ENCODE measurements around the gene ORAI2. TPM values are rescaled to one million over a fixed set of nuclear protein-coding genes. Genes with fewer than 3 reads are reported as not detected.
A peak's percentile ranks its signal among the peaks of the same experiment; 100 is the strongest.

The ORAI2 gene
- total and polyA plus RNA-seq, 2 of the 13 experiments (the other 11 are each of a cell fraction or from before 2014, with no cell fraction given) = 3.0 to 6.0 TPM

GRCh38 chr7:102451371-102452054, 18.1 kb downstream of the ORAI2 start (continued):
- TF ChIP-seq SKIL (CRISPR knock-in tag; IDR thresholded peaks at IDR 0.05; ENCODE audit: borderline replicate concordance) (no peak), NKX3-1 (CRISPR knock-in tag; IDR thresholded peaks at IDR 0.05) (0 out of 2 replicates have a peak, but pooled peaks have one; percentile 34), NR2F2 (IDR thresholded peaks at IDR 0.05; ENCODE audit: borderline replicate concordance, low read depth) (no peak), SP2 (CRISPR knock-in tag; IDR thresholded peaks at IDR 0.05) (no peak), MIER2 (CRISPR knock-in tag; IDR thresholded peaks at IDR 0.05) (no peak), FOXA1 (IDR thresholded peaks at IDR 0.05) (no peak), FOXA1 (CRISPR knock-in tag; IDR thresholded peaks at IDR 0.05) (no peak), ZGPAT (CRISPR knock-in tag; IDR thresholded peaks at IDR 0.05) (peak; percentile 29; the same call in 1 of the 2 replicates), RNF2 (conservative IDR thresholded peaks at IDR 0.05; ENCODE audit: low read depth) (no peak), ZNF354B (CRISPR knock-in tag; IDR thresholded peaks at IDR 0.05) (no peak), POGK (CRISPR knock-in tag; conservative IDR thresholded peaks at IDR 0.05) (0 out of 2 replicates have a peak, but pooled peaks have one; percentile 29), GRHL1 (CRISPR knock-in tag; conservative IDR thresholded peaks at IDR 0.05) (no peak), TAF1 (CRISPR knock-in tag; IDR thresholded peaks at IDR 0.05) (peak; percentile 43; the same call in 1 of the 2 replicates), ZNF235 (CRISPR knock-in tag; IDR thresholded peaks at IDR 0.05; ENCODE audit: borderline replicate concordance) (no peak), CCDC6 (CRISPR knock-in tag; IDR thresholded peaks at IDR 0.05) (no peak), ZBTB20 (CRISPR knock-in tag; IDR thresholded peaks at IDR 0.05; ENCODE audit: borderline replicate concordance, low read depth) (no peak), FOSL1 (CRISPR knock-in tag; IDR thresholded peaks at IDR 0.05; ENCODE audit: borderline replicate concordance) (no peak), ZNF75D (CRISPR knock-in tag; IDR thresholded peaks at IDR 0.05; ENCODE audit: borderline replicate concordance) (no peak), ZNF674 (CRISPR knock-in tag; IDR thresholded peaks at IDR 0.05; ENCODE audit: low read depth) (no peak), MXD4 (CRISPR knock-in tag; IDR thresholded peaks at IDR 0.05) (no peak; the same call in 1 of the 2 replicates), MYC (CRISPR knock-in tag; IDR thresholded peaks at IDR 0.05; ENCODE audit: borderline replicate concordance) (peak; percentile 72), NRL (CRISPR knock-in tag; IDR thresholded peaks at IDR 0.05; ENCODE audit: borderline replicate concordance) (no peak)

All from HepG2 (cell line).